T-helper 2 cell treated with Interferon-gamma antibody and Interleukin-4, amounts not matched to agents 5 μg/mL and 100 μg/mL, for 36 hours (primary cell): Measurements from ENCODE around the gene LMO2.
"Not testable (repeated sequence)": the region's sequence is repeated elsewhere in the genome, so short reads cannot be mapped to it uniquely, and the experiment has no call there.

Experiments
- DNase-seq: peaks from one replicate; pipeline ENCODE4 v3.0.0; 2021; ENCODE audit warnings: low spot score
- H3K27ac Mint-ChIP-seq: one replicate; pipeline ENCODE4 v1.8.0; 2021; ENCODE audit warnings: mild to moderate bottlenecking, mixed read lengths
- H3K27me3 Mint-ChIP-seq: one replicate; pipeline ENCODE4 v1.8.0; 2021; ENCODE audit warnings: low read depth, mixed read lengths
- H3K36me3 Mint-ChIP-seq: one replicate; pipeline ENCODE4 v1.8.0; 2021; ENCODE audit warnings: low read depth, mixed read lengths
- H3K4me1 Mint-ChIP-seq: one replicate; pipeline ENCODE4 v1.8.0; 2021; ENCODE audit warnings: low read depth, mixed read lengths
- H3K4me3 Mint-ChIP-seq: one replicate; pipeline ENCODE4 v1.8.0; 2022; ENCODE audit warnings: mild to moderate bottlenecking, moderate library complexity, mixed read lengths
- H3K9me3 Mint-ChIP-seq: one replicate; pipeline ENCODE4 v1.8.0; 2021; ENCODE audit warnings: mixed read lengths

Gene LMO2

GRCh38 chr11:33825854-33826560 is 65.9 kb downstream of the LMO2 start:
- Mint-ChIP-seq H3K9me3 (no peaks in the 10 kb centered on the region), H3K36me3 (no peaks in the 10 kb centered on the region), H3K27me3 (peaks cover 65% of the 10 kb centered on the region), H3K4me1 (peaks cover 2% of the 10 kb centered on the region), H3K27ac (no peak overlapping the region), H3K4me3 (no peak overlapping the region)
- no peak for DNase-seq

GRCh38 chr11:33822981-33823380 is 68.9 kb downstream of the LMO2 start:
- not testable (repeated sequence) for H3K27ac Mint-ChIP-seq, DNase-seq, H3K9me3 Mint-ChIP-seq, H3K4me1 Mint-ChIP-seq, H3K4me3 Mint-ChIP-seq, H3K36me3 Mint-ChIP-seq
- peaks cover 45% of the 10 kb centered on the region for H3K27me3 Mint-ChIP-seq

- H3K4me1 Mint-ChIP-seq, result no peaks in the 10 kb centered on the region
- no peak for DNase-seq
- H3K27me3 Mint-ChIP-seq, result peaks cover 27% of the 10 kb centered on the region
- no peaks in the 10 kb centered on the region for H3K9me3 Mint-ChIP-seq
- no peak overlapping the region for H3K4me3 Mint-ChIP-seq
- H3K27ac Mint-ChIP-seq, result no peak overlapping the region
- H3K36me3 Mint-ChIP-seq, result no peaks in the 10 kb centered on the region
These were observed 72.4 kb downstream of the LMO2 start for GRCh38 chr11:33819278-33820035.
